ENCODE data around the gene ATF6. TPM values are rescaled to one million over a fixed set of nuclear protein-coding genes. Genes with fewer than 3 reads are reported as not detected.

Gene ATF6
- total RNA-seq, 1 experiment from 2014 or later, result 20.9 TPM

DNA sequence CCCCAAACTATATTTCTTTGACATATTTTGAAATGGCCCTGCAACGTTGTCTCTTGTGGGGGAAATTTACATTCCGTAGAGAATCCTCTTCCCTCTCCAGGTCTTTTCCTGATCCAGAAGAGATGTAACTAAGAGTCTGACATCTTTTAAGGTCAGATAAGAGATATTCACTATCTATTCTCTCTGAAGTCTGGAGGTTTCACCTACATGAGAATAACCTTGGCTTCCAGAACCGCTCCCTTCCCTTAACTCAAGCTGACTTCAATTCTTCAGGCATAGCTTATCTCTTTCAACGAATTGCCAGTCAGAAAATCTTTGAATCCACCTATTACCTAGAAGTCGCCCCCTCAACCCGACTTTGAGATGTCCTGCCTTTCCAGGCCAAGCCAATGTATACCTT, 34.9 kb upstream of the ATF6 start:
- CTCF ChIA-PET, result no interaction called here
- RAD21 ChIA-PET (ENCODE audit: low non-redundant PET in 1 of 2, low total read pairs in 2 of 2, uncharacterized antibody in 2 of 2, unreplicated experiment in 2 of 2), result no interaction called here
- no peak overlapping the region for H3K9ac ChIP-seq (ENCODE audit: low read length)
- H3K36me3 ChIP-seq (ENCODE audit: control insufficient read depth in 1 of 2, insufficient read depth in 2 of 2, low read length in 2 of 2), result no peaks in the 10 kb centered on the region
- POLR2A ChIA-PET, result no interaction called here
- TF ChIP-seq CBX3 (IDR thresholded peaks at IDR 0.05; ENCODE audit: low read depth), result no peak
- no peak for TF ChIP-seq JUND (IDR thresholded peaks at IDR 0.05)
- TF ChIP-seq FOSL1 (IDR thresholded peaks at IDR 0.05; ENCODE audit: low read depth), result no peak
- TF ChIP-seq ELF1 (IDR thresholded peaks at IDR 0.05; ENCODE audit: borderline replicate concordance, low read depth), result no peak
- no peaks in the 10 kb centered on the region for H4K20me1 ChIP-seq (ENCODE audit: insufficient read depth)
- H3K9me3 ChIP-seq (ENCODE audit: control insufficient read depth in 1 of 2, insufficient read depth in 1 of 2, low read depth in 1 of 2, low read length in 2 of 2), result no peaks in the 10 kb centered on the region
- no peak overlapping the region for H3K4me3 ChIP-seq (replicated peaks in 1 of 2; ENCODE audit: low read depth in 1 of 2, low read length in 2 of 2)
- ATAC-seq (no peak), DNase-seq (ENCODE audit: low read depth, low spot score) (no peak)
- peak overlapping the region; percentile 62 for H3K4me2 ChIP-seq (ENCODE audit: low read length)
- H3K9me2 ChIP-seq (ENCODE audit: insufficient read depth), result no peaks in the 10 kb centered on the region
- intact Hi-C loops (cut with micrococcal nuclease), result no loop called here
- H3K27me3 ChIP-seq (ENCODE audit: insufficient read depth, low read length), result no peaks in the 10 kb centered on the region
- peak overlapping the region; percentile 34 for H2AFZ ChIP-seq (ENCODE audit: low read depth, low read length, poor library complexity, severe bottlenecking)
- H3K27ac ChIP-seq (ENCODE audit: low read depth, low read length), result no peak overlapping the region
- peaks cover 19 to 77% of the 10 kb centered on the region in 2 experiments; a peak in 3 of 4 replicates for H3K4me1 ChIP-seq (ENCODE audit: control insufficient read depth in 1 of 2, insufficient read depth in 2 of 2, low read length in 2 of 2)
- no peaks in the 10 kb centered on the region; the same call in 1 of the 2 replicates for H3K79me2 ChIP-seq (ENCODE audit: insufficient read depth, low read length)
- BruUV-seq (replicated peaks), result no TSS peak

DNA sequence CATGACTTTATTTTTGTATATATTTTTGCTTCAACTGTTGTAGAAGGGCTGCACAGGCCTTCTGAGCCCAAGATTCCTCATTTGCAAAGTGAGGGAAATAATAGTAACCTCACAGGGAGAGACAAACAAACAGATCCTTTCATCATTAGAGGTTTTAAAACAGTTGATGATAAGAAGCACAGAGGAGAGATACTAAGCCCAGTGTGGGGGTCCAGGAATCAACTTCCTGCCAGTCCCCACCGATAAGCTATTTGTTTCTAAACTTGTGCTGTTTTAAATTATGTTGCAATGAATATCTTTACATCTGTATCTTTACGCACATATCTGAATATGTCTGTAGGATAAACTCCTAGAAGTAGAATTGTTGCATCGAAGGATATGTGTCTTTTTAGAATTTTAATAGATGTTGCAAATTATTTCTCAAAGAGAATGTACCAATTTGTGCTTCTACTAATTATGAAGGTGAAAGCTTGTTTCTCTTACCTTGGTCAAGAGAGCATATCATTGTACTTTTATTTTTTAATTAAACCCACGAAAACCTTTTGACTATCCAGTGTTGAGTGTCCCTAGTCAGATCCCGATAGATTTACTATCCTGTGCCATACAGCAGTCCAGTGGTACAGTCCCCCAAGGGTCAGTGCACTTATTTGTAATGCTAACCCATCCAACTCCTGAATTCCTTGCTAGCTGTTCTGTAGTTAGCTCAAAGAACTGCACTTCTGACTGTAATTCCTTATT, 34.0 kb upstream of the ATF6 start:
- intact Hi-C loops (cut with micrococcal nuclease), result no loop called here
- no peaks in the 10 kb centered on the region for H3K36me3 ChIP-seq (ENCODE audit: control insufficient read depth in 1 of 2, insufficient read depth in 2 of 2, low read length in 2 of 2)
- RAD21 ChIA-PET (ENCODE audit: low non-redundant PET in 1 of 2, low total read pairs in 2 of 2, uncharacterized antibody in 2 of 2, unreplicated experiment in 2 of 2), result no interaction called here
- peak overlapping the region; percentile 70 for H2AFZ ChIP-seq (ENCODE audit: low read depth, low read length, poor library complexity, severe bottlenecking)
- ATAC-seq, result no peak
- no peak overlapping the region for H3K4me2 ChIP-seq (ENCODE audit: low read length)
- CTCF ChIA-PET, result interaction anchor here (1.4 kb wide), 1 partner anchor 9 kb away, joined by 3 read pairs; no protein-coding TSS in a partner anchor
- no peak overlapping the region for H3K4me3 ChIP-seq (replicated peaks in 1 of 2; ENCODE audit: low read depth in 1 of 2, low read length in 2 of 2)
- no peaks in the 10 kb centered on the region for H4K20me1 ChIP-seq (ENCODE audit: insufficient read depth)
- H3K9ac ChIP-seq (ENCODE audit: low read length), result no peak overlapping the region
- POLR2A ChIA-PET, result interaction anchor here (1.9 kb wide), 1 partner anchor 17 kb away, joined by 8 read pairs; the partner anchor contains the start of gene DUSP12
- H3K79me2 ChIP-seq (ENCODE audit: insufficient read depth, low read length), result no peaks in the 10 kb centered on the region
- peaks cover 19 to 81% of the 10 kb centered on the region in 2 experiments; a peak in 3 of 4 replicates for H3K4me1 ChIP-seq (ENCODE audit: control insufficient read depth in 1 of 2, insufficient read depth in 2 of 2, low read length in 2 of 2)
- no peaks in the 10 kb centered on the region for H3K27me3 ChIP-seq (ENCODE audit: insufficient read depth, low read length)
- no TSS peak for BruUV-seq (replicated peaks)
- TF ChIP-seq TCF7L2 (IDR thresholded peaks at IDR 0.05; ENCODE audit: borderline replicate concordance, extremely low read depth, insufficient read depth, insufficient read length) (no peak), JUND (IDR thresholded peaks at IDR 0.05) (no peak), FOSL1 (IDR thresholded peaks at IDR 0.05; ENCODE audit: low read depth) (no peak), YY1 (IDR thresholded peaks at IDR 0.05; ENCODE audit: extremely low read depth, insufficient replicate concordance, low read depth, low read length) (no peak), POLR2A (IDR thresholded peaks at IDR 0.05; ENCODE audit: borderline replicate concordance, extremely low read depth, insufficient read depth, insufficient read length) (no peak), EZH2phosphoT487 (IDR thresholded peaks at IDR 0.05; ENCODE audit: borderline replicate concordance) (no peak)
- H3K27ac ChIP-seq (ENCODE audit: low read depth, low read length), result no peak overlapping the region
- no peaks in the 10 kb centered on the region for H3K9me2 ChIP-seq (ENCODE audit: insufficient read depth)
- DNase-seq (ENCODE audit: low read depth, low spot score), result no peak
- no peaks in the 10 kb centered on the region for H3K9me3 ChIP-seq (ENCODE audit: control insufficient read depth in 1 of 2, insufficient read depth in 1 of 2, low read depth in 1 of 2, low read length in 2 of 2)

All from HCT116 (cell line).